ENCODE results near the gene EPHB4. TPM values are rescaled to one million over a fixed set of nuclear protein-coding genes. Genes with fewer than 3 reads are reported as not detected.

Gene EPHB4
- total RNA-seq, 1 donor from 2014 or later: 99.1 TPM

GRCh38 chr7:100801833-100802568, 25.3 kb downstream of the EPHB4 start:
- no peak for DNase-seq (ENCODE audit: low read depth)
- H3K4me3 ChIP-seq (ENCODE audit: low read depth, low read length): no peak overlapping the region
- no peak for TF ChIP-seq CTCF (conservative IDR thresholded peaks at IDR 0.05; ENCODE audit: low read depth, low read length)

GRCh38 chr7:100799037-100799896, 28.1 kb downstream of the EPHB4 start:
- DNase-seq (ENCODE audit: low read depth): no peak
- no peak overlapping the region for H3K4me3 ChIP-seq (ENCODE audit: low read depth, low read length)
- peak; percentile 74 for TF ChIP-seq CTCF (conservative IDR thresholded peaks at IDR 0.05; ENCODE audit: low read depth, low read length)

GRCh38 chr7:100794741-100795140, 32.6 kb downstream of the EPHB4 start:
- no peak overlapping the region for H3K4me3 ChIP-seq (ENCODE audit: low read depth, low read length)
- no peak for TF ChIP-seq CTCF (conservative IDR thresholded peaks at IDR 0.05; ENCODE audit: low read depth, low read length)
- DNase-seq (ENCODE audit: low read depth): no peak

DNA sequence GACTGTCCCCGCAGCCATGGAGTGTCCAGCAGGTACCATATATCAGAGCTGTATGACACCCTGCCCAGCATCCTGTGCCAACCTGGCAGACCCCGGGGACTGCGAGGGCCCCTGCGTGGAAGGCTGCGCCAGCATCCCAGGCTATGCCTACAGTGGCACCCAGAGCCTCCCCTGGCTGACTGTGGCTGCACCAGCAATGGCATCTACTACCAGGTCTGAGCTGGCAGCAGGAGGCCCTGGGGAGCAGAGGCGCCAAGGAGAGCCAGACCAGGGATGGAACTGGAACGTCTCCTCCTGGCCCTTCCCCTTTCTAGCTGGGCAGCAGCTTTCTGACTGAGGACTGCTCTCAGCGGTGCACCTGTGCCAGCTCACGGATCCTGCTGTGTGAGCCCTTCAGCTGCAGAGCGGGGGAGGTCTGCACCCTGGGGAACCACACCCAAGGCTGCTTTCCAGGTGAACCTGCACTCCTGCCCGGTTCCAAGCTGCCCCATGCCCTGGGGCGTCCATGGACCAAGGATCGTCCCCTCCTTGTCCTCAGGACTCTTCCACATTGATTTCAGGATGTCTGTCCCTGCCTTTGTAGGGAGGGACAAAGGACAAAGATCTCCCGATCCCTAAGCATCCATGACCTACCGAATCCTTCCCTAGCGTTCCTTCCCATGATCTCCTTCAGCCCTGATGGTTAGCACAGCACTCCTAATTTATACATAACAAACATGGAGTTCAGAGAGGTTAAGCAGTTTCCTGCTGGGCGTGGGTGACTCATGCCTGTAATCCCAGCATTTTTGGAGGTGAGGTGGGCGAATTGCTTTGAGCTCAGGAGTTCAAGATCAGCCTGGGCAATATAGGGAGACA, 33.3 kb downstream of the EPHB4 start:
- H3K4me3 ChIP-seq (ENCODE audit: low read depth, low read length): no peak overlapping the region
- DNase-seq (ENCODE audit: low read depth): no peak
- no peak for TF ChIP-seq CTCF (conservative IDR thresholded peaks at IDR 0.05; ENCODE audit: low read depth, low read length)

GRCh38 chr7:100791881-100792666, 35.2 kb downstream of the EPHB4 start:
- TF ChIP-seq CTCF (conservative IDR thresholded peaks at IDR 0.05; ENCODE audit: low read depth, low read length): no peak
- no peak for DNase-seq (ENCODE audit: low read depth)
- no peak overlapping the region for H3K4me3 ChIP-seq (ENCODE audit: low read depth, low read length)

DNA sequence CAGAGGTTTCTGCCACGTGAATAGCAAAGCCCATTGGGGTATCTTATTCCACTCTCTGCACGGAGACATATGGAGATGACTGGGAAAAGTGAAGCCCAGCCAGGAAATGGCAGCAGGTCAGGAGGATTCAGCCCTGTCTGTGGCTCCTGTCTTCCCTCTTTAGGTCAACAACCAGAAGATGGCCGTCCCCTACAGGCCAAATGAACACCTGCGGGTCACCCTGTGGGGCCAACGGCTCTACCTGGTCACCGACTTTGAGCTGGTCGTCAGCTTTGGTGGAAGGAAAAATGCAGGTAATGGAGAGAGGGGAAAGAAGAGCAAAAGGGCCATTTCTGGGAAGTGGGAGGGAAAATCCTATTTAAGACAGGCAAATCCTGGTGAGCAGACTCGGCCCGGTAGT, 38.3 kb downstream of the EPHB4 start:
- no peak overlapping the region for H3K4me3 ChIP-seq (ENCODE audit: low read depth, low read length)
- no peak for DNase-seq (ENCODE audit: low read depth)
- peak; percentile 20 for TF ChIP-seq CTCF (conservative IDR thresholded peaks at IDR 0.05; ENCODE audit: low read depth, low read length)

All from epithelial cell of proximal tubule (primary cell).